ENCODE data around the gene IER2. TPM values are rescaled to one million over a fixed set of nuclear protein-coding genes. Genes with fewer than 3 reads are reported as not detected.

The IER2 gene
- total RNA-seq, 1 donor from 2014 or later = 115 TPM

GRCh38 chr19:13109361-13110098 is 40.7 kb upstream of the IER2 start:
- H3K27ac Mint-ChIP-seq (ENCODE audit: unreplicated experiment) = no peak overlapping the region
- no peaks in the 10 kb centered on the region for H3K9me3 Mint-ChIP-seq (ENCODE audit: unreplicated experiment)
- H3K36me3 Mint-ChIP-seq (ENCODE audit: low read depth, unreplicated experiment) = no peaks in the 10 kb centered on the region
- no peak overlapping the region for H3K4me3 Mint-ChIP-seq (ENCODE audit: unreplicated experiment)
- H3K27me3 Mint-ChIP-seq (ENCODE audit: unreplicated experiment) = peaks cover 5% of the 10 kb centered on the region
- DNase-seq (ENCODE audit: low spot score) = no peak
- TF ChIP-seq, protein P1, sequence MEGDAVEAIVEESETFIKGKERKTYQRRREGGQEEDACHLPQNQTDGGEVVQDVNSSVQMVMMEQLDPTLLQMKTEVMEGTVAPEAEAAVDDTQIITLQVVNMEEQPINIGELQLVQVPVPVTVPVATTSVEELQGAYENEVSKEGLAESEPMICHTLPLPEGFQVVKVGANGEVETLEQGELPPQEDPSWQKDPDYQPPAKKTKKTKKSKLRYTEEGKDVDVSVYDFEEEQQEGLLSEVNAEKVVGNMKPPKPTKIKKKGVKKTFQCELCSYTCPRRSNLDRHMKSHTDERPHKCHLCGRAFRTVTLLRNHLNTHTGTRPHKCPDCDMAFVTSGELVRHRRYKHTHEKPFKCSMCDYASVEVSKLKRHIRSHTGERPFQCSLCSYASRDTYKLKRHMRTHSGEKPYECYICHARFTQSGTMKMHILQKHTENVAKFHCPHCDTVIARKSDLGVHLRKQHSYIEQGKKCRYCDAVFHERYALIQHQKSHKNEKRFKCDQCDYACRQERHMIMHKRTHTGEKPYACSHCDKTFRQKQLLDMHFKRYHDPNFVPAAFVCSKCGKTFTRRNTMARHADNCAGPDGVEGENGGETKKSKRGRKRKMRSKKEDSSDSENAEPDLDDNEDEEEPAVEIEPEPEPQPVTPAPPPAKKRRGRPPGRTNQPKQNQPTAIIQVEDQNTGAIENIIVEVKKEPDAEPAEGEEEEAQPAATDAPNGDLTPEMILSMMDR (IDR thresholded peaks at IDR 0.05; ENCODE audit: unreplicated experiment) = no peak
- H3K4me1 Mint-ChIP-seq (ENCODE audit: unreplicated experiment) = peaks cover 2% of the 10 kb centered on the region

DNA sequence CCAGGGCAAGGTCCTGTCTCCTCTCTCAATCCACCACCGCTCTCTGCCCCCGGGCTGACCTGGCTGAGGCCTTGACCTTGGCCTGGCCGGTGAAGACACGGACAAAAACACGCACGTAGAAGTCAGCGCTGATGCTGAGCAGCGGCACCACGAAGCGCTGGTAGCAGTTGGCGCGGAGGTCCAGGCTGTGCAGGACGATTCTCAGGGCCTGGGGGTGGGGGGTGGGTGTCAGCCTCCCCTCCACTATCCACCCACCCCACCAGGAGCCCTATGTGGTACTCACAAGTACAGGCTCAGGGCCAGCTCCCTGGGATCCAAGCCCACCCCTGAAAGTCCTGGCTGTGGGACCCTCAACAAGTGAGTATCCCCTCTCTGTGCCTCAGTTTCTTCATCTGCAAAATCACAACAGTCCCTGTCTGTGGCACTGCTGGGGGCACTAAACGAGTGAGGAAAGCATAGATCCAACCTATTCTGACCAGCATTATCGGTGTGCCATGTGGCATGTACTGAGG is 40.1 kb upstream of the IER2 start:
- no peaks in the 10 kb centered on the region for H3K9me3 Mint-ChIP-seq (ENCODE audit: unreplicated experiment)
- no peak overlapping the region for H3K4me3 Mint-ChIP-seq (ENCODE audit: unreplicated experiment)
- H3K4me1 Mint-ChIP-seq (ENCODE audit: unreplicated experiment) = no peaks in the 10 kb centered on the region
- H3K27ac Mint-ChIP-seq (ENCODE audit: unreplicated experiment) = no peak overlapping the region
- TF ChIP-seq, protein P1 (IDR thresholded peaks at IDR 0.05; ENCODE audit: unreplicated experiment) = no peak
- DNase-seq (ENCODE audit: low spot score) = no peak
- peaks cover 5% of the 10 kb centered on the region for H3K27me3 Mint-ChIP-seq (ENCODE audit: unreplicated experiment)
- H3K36me3 Mint-ChIP-seq (ENCODE audit: low read depth, unreplicated experiment) = no peaks in the 10 kb centered on the region

DNA sequence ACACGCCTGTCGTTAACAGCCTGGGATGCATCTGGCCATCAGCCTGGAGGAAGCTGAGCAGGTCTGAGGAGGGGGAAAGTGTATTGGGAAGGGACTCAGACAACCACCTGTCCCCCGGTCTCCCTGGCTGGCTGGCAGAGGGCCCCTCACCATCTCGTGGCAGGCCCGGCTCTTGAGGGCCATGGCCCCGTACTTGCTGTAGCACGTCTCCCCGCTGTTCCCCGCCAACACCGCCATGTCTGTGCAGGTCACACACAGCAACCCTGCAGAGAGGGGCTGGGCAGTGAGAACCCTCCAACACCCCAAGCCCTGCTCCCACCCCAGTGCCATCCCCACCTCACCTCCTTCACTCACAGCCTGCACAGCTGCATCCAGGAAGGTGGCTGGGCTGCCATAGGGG is 37.7 kb upstream of the IER2 start:
- Mint-ChIP-seq H3K9me3 (ENCODE audit: unreplicated experiment) (no peaks in the 10 kb centered on the region), H3K36me3 (ENCODE audit: low read depth, unreplicated experiment) (peaks cover 7% of the 10 kb centered on the region), H3K4me1 (ENCODE audit: unreplicated experiment) (peaks cover 16% of the 10 kb centered on the region), H3K4me3 (ENCODE audit: unreplicated experiment) (no peak overlapping the region), H3K27ac (ENCODE audit: unreplicated experiment) (no peak overlapping the region), H3K27me3 (ENCODE audit: unreplicated experiment) (peaks cover 6% of the 10 kb centered on the region)
- DNase-seq (ENCODE audit: low spot score) = no peak
- TF ChIP-seq, protein P1 (IDR thresholded peaks at IDR 0.05; ENCODE audit: unreplicated experiment) = no peak

DNA sequence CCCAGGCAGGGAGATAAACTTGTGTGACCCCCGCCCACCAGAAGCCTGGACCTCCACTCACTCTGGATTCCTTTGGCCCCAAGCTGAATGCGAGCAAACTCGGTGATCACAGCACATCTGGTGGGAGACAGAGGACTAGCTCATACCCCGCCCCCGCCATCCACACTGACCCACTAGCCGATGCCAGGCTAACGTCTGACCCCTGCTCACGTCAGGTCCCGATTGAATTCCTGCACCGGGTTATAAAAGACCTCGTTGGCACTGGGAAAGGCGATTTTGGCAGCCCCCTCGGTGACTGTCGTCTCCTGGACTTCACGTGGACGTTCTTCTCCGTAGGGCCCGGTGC is 34.3 kb upstream of the IER2 start:
- peaks cover 12% of the 10 kb centered on the region for H3K27me3 Mint-ChIP-seq (ENCODE audit: unreplicated experiment)
- peak overlapping the region; percentile 98 for H3K4me3 Mint-ChIP-seq (ENCODE audit: unreplicated experiment)
- peak overlapping the region; percentile 70 for H3K27ac Mint-ChIP-seq (ENCODE audit: unreplicated experiment)
- no peak for DNase-seq (ENCODE audit: low spot score)
- H3K36me3 Mint-ChIP-seq (ENCODE audit: low read depth, unreplicated experiment) = peaks cover 9% of the 10 kb centered on the region
- peaks cover 29% of the 10 kb centered on the region for H3K4me1 Mint-ChIP-seq (ENCODE audit: unreplicated experiment)
- no peaks in the 10 kb centered on the region for H3K9me3 Mint-ChIP-seq (ENCODE audit: unreplicated experiment)
- TF ChIP-seq, protein P1 (IDR thresholded peaks at IDR 0.05; ENCODE audit: unreplicated experiment) = no peak

All from endothelial cell (in vitro differentiated cells).